RWPE2 (cell line): ENCODE data around the gene TAPT1.

Experiments used
- ATAC-seq: fragments of 200-7000 bp; cut with Tn5 transposase; 3 replicates; pipeline ENCODE4 v1.9.1; 2021; ENCODE audit warnings: low read depth
- DNase-seq: peaks from one replicate; pipeline ENCODE4 v3.0.0-alpha.2; 2020; ENCODE audit warnings: low spot score
- H3K27ac ChIP-seq: fragments of 450-650 bp; 2 replicates; pipeline ENCODE4 v1.5.1; 2017; ENCODE audit warnings: mild to moderate bottlenecking; ENCODE audit not compliant: poor library complexity, severe bottlenecking
- H3K27me3 ChIP-seq: fragments of 250-450 bp; sonication (Bioruptor Pico); 2 replicates; pipeline ENCODE4 v1.5.1; 2021; ENCODE audit warnings: mild to moderate bottlenecking, moderate library complexity; ENCODE audit not compliant: insufficient read depth, poor library complexity, severe bottlenecking
- H3K36me3 ChIP-seq: fragments of 250-450 bp; sonication (Bioruptor Pico); 2 replicates; pipeline ENCODE4 v1.5.1; 2020; ENCODE audit warnings: low read depth, mild to moderate bottlenecking, moderate library complexity
- H3K4me1 ChIP-seq: fragments of 250-450 bp; sonication (Bioruptor Pico); 2 replicates; pipeline ENCODE4 v1.5.1; 2021; ENCODE audit warnings: mild to moderate bottlenecking, moderate library complexity; ENCODE audit not compliant: insufficient read depth, poor library complexity, severe bottlenecking
- H3K4me3 ChIP-seq: fragments of 250-450 bp; sonication (Bioruptor Pico); 2 replicates; pipeline ENCODE4 v1.5.1; 2021; ENCODE audit warnings: mild to moderate bottlenecking, moderate library complexity; ENCODE audit not compliant: severe bottlenecking
- H3K9me3 ChIP-seq: fragments of 250-450 bp; sonication (Bioruptor Pico); 2 replicates; pipeline ENCODE4 v1.5.1; 2021; ENCODE audit warnings: mild to moderate bottlenecking, moderate library complexity; ENCODE audit not compliant: severe bottlenecking
- CTCF ChIP-seq: fragments of 450-650 bp; IDR thresholded peaks from one replicate; pipeline ENCODE4 v1.5.1; 2017; ENCODE audit warnings: mild to moderate bottlenecking, moderate library complexity; ENCODE audit not compliant: poor library complexity, severe bottlenecking

The TAPT1 gene

DNA sequence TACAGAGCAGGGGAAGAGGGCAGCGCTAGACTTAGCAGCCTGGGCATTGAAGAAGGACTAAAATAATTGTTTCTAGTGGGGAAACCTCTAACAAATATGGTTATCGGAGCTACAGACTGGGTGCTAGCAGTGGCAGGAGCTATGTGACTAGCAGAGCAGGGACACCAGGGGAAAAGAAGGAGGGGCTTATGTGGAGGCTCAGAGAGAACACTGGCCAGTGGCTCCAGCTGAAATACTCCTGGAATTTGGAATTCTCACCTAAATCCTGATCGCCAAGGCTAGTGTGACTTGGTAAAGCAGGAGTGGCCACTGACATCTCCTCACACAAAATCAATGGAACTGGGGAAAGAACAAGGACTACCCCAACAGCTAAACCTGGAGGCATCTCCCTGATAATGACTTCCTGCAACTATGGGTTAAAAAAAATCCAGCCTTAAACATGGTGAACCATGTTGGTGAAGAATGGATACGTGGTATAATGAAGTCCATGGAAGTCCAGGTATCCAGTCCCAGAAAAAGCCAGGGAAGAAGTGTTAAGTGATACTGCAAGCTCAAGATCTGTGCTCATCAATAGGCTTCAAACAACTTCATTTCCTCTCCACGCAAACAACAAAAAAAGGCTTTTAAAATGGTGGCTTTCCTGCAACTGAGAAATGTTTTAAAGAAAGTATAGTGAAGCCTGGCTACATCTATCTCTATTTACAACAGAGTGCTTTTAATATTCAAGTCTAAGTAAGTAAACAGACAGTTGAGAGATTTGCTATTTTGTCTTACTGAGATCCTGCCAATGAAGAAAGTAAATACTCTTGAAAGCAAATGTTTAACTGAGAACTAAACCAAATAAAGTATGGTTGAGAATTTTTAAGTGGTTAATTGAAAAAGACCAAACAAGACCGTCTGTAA lies 1.8 kb downstream of the TAPT1 start:
- ATAC-seq: no peak
- H3K9me3 ChIP-seq: no peaks in the 10 kb centered on the region
- no peak for DNase-seq

DNA sequence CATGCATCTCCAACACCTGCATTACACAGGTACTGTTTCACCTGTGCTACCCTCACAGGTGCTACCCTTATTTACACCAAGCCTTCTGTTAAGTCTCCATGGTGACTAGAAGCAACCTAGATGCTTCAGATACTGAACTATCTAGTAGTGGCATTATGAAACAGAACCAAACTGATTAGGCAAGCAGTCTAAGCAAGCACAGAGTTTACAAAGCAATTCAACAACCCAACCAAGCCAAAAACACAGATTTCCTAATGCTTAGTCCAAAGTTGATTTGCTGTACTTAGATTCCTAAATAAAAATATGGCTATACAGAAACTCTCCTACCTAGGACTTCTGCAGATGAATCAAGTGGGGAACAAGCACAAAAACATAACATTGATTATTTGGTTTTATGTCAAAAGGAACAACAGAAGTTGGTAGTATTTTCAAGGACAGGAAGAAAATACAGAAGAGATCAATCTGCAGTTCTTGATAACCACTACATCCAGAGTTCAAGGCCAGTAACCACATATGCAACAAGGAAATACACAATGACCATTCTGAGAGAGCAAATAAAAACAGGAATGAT lies 3.2 kb downstream of the TAPT1 start:
- Histone ChIP-seq H3K4me3 (no peak overlapping the region), H3K27ac (no peak overlapping the region), H3K27me3 (no peaks in the 10 kb centered on the region), H3K4me1 (peaks cover 3% of the 10 kb centered on the region), H3K9me3 (no peaks in the 10 kb centered on the region), H3K36me3 (no peaks in the 10 kb centered on the region)
- no peak for ATAC-seq
- no peak for DNase-seq
- TF ChIP-seq CTCF: no peak

More for the DNA sequence above, 1.8 kb downstream of the TAPT1 start:
- Histone ChIP-seq H3K36me3 (no peaks in the 10 kb centered on the region), H3K27me3 (no peaks in the 10 kb centered on the region), H3K4me3 (peak overlapping the region; percentile 100), H3K4me1 (peaks cover 3% of the 10 kb centered on the region), H3K27ac (peak overlapping the region; percentile 77)
- TF ChIP-seq CTCF: no peak

DNA sequence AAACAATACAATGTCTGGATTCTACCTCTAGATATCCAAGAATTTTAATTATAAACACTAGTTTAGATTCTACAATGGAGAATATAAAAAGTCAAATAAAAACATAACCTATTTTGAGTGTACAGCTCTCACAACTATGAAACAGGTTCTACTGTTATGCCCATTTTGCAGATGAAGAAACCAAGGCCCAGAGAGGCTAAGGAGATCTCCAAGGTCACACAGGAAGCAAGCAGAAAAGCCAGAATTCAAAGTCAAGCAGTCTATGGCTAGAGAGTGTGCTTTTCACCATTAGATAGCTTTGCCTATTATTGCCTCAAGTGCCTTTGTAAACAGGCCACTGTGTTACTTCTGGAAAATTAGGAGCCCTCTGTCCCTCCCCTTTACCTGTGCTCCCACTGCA lies 7.3 kb downstream of the TAPT1 start:
- DNase-seq (no peak), ATAC-seq (no peak)
- H3K4me3 ChIP-seq: no peak overlapping the region
- no peaks in the 10 kb centered on the region for H3K9me3 ChIP-seq
- no peak for TF ChIP-seq CTCF
- no peaks in the 10 kb centered on the region for H3K27me3 ChIP-seq
- no peaks in the 10 kb centered on the region for H3K36me3 ChIP-seq
- H3K4me1 ChIP-seq: no peaks in the 10 kb centered on the region
- no peak overlapping the region for H3K27ac ChIP-seq

DNA sequence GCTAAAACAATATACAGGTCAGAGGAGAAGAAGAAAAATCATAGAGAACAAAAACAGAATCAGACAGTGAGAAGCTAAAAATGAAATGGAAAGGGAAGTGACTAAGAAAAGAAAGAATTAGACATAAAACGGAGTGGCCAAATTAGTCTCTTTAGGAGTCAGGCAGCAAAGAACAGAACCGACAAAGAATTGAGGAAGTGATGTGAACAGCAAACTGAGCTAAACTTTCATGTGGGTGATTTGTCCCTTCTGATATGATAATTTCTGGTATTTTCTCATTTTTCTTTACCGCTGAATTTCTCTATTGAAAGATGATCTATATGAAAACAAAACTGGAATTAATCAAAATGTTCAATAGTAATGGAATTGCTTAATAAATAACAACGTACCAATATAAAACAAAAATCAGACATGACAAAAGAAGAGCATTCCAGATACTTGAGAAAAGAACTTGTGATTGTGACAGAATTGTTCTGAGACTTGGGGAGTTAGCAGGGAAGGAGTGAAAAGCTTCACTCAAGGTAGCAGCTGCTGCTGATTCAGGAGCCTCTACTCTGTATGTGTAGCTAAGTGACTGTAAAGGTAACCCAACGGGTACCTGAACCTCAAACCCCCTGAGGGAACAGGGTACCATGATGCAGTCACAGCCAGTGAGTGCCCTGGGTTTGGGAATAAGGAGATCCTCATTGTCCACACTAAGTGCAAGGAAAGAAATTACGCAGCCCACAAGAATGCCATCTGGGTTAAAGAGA lies 8.8 kb downstream of the TAPT1 start:
- Histone ChIP-seq H3K27ac (no peak overlapping the region), H3K4me1 (no peaks in the 10 kb centered on the region), H3K4me3 (no peak overlapping the region), H3K27me3 (no peaks in the 10 kb centered on the region), H3K36me3 (0 out of 2 replicates have a peak, but pooled peaks cover 7% of the 10 kb centered on the region), H3K9me3 (no peaks in the 10 kb centered on the region)
- TF ChIP-seq CTCF: no peak
- DNase-seq: no peak
- ATAC-seq: no peak
